ENCODE results near the gene KCNE4.

DNA sequence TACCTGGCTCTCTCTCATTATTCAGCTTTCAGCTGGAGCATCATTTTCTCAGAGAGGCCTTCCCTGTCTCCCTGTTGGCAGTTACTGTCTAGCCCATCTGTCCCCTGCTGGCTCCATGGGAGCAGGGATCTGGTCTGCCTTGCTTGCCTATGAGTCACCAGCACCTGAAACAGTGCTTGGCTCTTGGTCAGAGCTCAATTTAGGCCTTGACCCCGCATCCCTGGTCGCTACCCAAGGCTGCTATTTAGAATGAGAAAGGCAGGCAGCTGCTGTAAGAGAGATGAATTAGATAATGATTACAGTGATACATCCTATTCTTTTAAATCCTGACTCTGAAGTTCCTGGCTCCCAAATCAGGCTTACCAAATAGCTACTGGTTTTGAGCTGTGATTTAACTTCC lies 32.9 kb downstream of the KCNE4 start:
- TF ChIP-seq SUZ12 (IDR thresholded peaks at IDR 0.05; ENCODE audit: extremely low read depth, insufficient read depth, insufficient read length) (no peak), YY1 (IDR thresholded peaks at IDR 0.05; ENCODE audit: insufficient read depth, insufficient read length) (no peak)

Measured in NT2/D1 (cell line).